ENCODE results near the gene LRIG1.

Gene LRIG1

GRCh38 chr3:66386011-66386924, 114.6 kb downstream of the LRIG1 start (continued):
- TF ChIP-seq, protein P1, sequence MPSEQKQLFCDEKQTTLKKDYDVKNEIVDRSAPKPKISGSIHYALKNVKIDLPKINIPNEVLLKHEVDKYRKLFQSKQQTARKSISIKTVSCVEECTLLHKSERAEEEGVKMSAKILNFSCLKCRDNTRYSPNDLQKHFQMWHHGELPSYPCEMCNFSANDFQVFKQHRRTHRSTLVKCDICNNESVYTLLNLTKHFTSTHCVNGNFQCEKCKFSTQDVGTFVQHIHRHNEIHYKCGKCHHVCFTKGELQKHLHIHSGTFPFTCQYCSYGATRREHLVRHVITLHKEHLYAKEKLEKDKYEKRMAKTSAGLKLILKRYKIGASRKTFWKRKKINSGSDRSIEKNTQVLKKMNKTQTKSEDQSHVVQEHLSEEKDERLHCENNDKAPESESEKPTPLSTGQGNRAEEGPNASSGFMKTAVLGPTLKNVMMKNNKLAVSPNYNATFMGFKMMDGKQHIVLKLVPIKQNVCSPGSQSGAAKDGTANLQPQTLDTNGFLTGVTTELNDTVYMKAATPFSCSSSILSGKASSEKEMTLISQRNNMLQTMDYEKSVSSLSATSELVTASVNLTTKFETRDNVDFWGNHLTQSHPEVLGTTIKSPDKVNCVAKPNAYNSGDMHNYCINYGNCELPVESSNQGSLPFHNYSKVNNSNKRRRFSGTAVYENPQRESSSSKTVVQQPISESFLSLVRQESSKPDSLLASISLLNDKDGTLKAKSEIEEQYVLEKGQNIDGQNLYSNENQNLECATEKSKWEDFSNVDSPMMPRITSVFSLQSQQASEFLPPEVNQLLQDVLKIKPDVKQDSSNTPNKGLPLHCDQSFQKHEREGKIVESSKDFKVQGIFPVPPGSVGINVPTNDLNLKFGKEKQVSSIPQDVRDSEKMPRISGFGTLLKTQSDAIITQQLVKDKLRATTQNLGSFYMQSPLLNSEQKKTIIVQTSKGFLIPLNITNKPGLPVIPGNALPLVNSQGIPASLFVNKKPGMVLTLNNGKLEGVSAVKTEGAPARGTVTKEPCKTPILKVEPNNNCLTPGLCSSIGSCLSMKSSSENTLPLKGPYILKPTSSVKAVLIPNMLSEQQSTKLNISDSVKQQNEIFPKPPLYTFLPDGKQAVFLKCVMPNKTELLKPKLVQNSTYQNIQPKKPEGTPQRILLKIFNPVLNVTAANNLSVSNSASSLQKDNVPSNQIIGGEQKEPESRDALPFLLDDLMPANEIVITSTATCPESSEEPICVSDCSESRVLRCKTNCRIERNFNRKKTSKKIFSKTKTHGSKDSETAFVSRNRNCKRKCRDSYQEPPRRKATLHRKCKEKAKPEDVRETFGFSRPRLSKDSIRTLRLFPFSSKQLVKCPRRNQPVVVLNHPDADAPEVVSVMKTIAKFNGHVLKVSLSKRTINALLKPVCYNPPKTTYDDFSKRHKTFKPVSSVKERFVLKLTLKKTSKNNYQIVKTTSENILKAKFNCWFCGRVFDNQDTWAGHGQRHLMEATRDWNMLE (tag by site-specific recombination; conservative IDR thresholded peaks at IDR 0.05; ENCODE audit: low read depth) = no peak
- TF ChIP-seq YY1 (tag by site-specific recombination; IDR thresholded peaks at IDR 0.05) (no peak), ZNF677 (tag by site-specific recombination; IDR thresholded peaks at IDR 0.05) (no peak)

- Histone ChIP-seq H3K27ac (ENCODE audit: extremely low read depth, low read depth, low read length) (no peak overlapping the region), H3K4me1 (ENCODE audit: control insufficient read depth, insufficient read depth, low read length) (no peaks in the 10 kb centered on the region), H3K4me3 (ENCODE audit: low read depth, low read length) (no peak overlapping the region), H3K36me3 (ENCODE audit: control insufficient read depth in 2 of 2, insufficient read depth in 1 of 2, low read length in 2 of 2) (peaks cover 3 to 78% of the 10 kb centered on the region in 2 experiments; a peak in 2 of 3 replicates), H3K9me3 (ENCODE audit: control insufficient read depth, insufficient read depth, low read depth, low read length) (no peaks in the 10 kb centered on the region)
- CTCF ChIA-PET = no interaction called here
- TF ChIP-seq ZNF138 (tag by site-specific recombination; IDR thresholded peaks at IDR 0.05; ENCODE audit: borderline replicate concordance) = no peak
- no peak for TF ChIP-seq HOXD13 (CRISPR knock-in tag; IDR thresholded peaks at IDR 0.05; ENCODE audit: borderline replicate concordance)
- no peak for TF ChIP-seq ZNF426 (tag by site-specific recombination; IDR thresholded peaks at IDR 0.05)
- no peak for TF ChIP-seq ZNF416 (tag by site-specific recombination; IDR thresholded peaks at IDR 0.05)
- no peak for TF ChIP-seq ZSCAN16 (tag by site-specific recombination; IDR thresholded peaks at IDR 0.05)
- TF ChIP-seq ZNF785 (tag by site-specific recombination; IDR thresholded peaks at IDR 0.05) = no peak
- no peak for TF ChIP-seq ZNF335 (tag by site-specific recombination; conservative IDR thresholded peaks at IDR 0.05)
- TF ChIP-seq ZNF169 (tag by site-specific recombination; IDR thresholded peaks at IDR 0.05) = no peak
- no peak for TF ChIP-seq ZNF670 (tag by site-specific recombination; IDR thresholded peaks at IDR 0.05; ENCODE audit: low read depth)
- TF ChIP-seq ZBTB20 (tag by site-specific recombination; IDR thresholded peaks at IDR 0.05) = no peak
- TF ChIP-seq ZNF548 (tag by site-specific recombination; IDR thresholded peaks at IDR 0.05) = no peak
- TF ChIP-seq ZNF202 (tag by site-specific recombination; IDR thresholded peaks at IDR 0.05; ENCODE audit: borderline replicate concordance) = no peak
- POLR2A ChIA-PET = no interaction called here
These were observed 115.8 kb downstream of the LRIG1 start for GRCh38 chr3:66385066-66385465.

GRCh38 chr3:66383998-66384745, 116.7 kb downstream of the LRIG1 start:
- Histone ChIP-seq H3K27ac (ENCODE audit: extremely low read depth, low read depth, low read length) (no peak overlapping the region), H3K9me3 (ENCODE audit: control insufficient read depth, insufficient read depth, low read depth, low read length) (no peaks in the 10 kb centered on the region), H3K36me3 (ENCODE audit: control insufficient read depth in 2 of 2, insufficient read depth in 1 of 2, low read length in 2 of 2) (peaks cover 3 to 87% of the 10 kb centered on the region in 2 experiments; a peak in 2 of 3 replicates), H3K4me1 (ENCODE audit: control insufficient read depth, insufficient read depth, low read length) (no peaks in the 10 kb centered on the region), H3K4me3 (ENCODE audit: low read depth, low read length) (no peak overlapping the region)
- ChIA-PET CTCF (no interaction called here), POLR2A (no interaction called here)
- TF ChIP-seq ZNF354C (tag by site-specific recombination; IDR thresholded peaks at IDR 0.05; ENCODE audit: borderline replicate concordance, low read depth) (no peak), ZNF433 (tag by site-specific recombination; IDR thresholded peaks at IDR 0.05; ENCODE audit: low read depth) (no peak), ZNF174 (tag by site-specific recombination; IDR thresholded peaks at IDR 0.05) (no peak), ZXDB (tag by site-specific recombination; IDR thresholded peaks at IDR 0.05) (no peak), ZNF549 (tag by site-specific recombination; IDR thresholded peaks at IDR 0.05) (no peak), ZNF501 (tag by site-specific recombination; IDR thresholded peaks at IDR 0.05) (no peak), SP3 (tag by site-specific recombination; IDR thresholded peaks at IDR 0.05) (no peak)
- TF ChIP-seq, protein P2, sequence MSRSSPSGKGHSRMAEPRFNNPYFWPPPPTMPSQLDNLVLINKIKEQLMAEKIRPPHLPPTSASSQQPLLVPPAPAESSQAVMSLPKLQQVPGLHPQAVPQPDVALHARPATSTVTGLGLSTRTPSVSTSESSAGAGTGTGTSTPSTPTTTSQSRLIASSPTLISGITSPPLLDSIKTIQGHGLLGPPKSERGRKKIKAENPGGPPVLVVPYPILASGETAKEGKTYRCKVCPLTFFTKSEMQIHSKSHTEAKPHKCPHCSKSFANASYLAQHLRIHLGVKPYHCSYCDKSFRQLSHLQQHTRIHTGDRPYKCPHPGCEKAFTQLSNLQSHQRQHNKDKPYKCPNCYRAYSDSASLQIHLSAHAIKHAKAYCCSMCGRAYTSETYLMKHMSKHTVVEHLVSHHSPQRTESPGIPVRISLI (tag by site-specific recombination; IDR thresholded peaks at IDR 0.05) = no peak
- TF ChIP-seq, protein P3, sequence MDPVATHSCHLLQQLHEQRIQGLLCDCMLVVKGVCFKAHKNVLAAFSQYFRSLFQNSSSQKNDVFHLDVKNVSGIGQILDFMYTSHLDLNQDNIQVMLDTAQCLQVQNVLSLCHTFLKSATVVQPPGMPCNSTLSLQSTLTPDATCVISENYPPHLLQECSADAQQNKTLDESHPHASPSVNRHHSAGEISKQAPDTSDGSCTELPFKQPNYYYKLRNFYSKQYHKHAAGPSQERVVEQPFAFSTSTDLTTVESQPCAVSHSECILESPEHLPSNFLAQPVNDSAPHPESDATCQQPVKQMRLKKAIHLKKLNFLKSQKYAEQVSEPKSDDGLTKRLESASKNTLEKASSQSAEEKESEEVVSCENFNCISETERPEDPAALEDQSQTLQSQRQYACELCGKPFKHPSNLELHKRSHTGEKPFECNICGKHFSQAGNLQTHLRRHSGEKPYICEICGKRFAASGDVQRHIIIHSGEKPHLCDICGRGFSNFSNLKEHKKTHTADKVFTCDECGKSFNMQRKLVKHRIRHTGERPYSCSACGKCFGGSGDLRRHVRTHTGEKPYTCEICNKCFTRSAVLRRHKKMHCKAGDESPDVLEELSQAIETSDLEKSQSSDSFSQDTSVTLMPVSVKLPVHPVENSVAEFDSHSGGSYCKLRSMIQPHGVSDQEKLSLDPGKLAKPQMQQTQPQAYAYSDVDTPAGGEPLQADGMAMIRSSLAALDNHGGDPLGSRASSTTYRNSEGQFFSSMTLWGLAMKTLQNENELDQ (tag by site-specific recombination; IDR thresholded peaks at IDR 0.05; ENCODE audit: low read depth) = no peak
